Astrocyte (in vitro differentiated cells and primary cell): ENCODE measurements around the gene CCDC137. TPM values are rescaled to one million over a fixed set of nuclear protein-coding genes. Genes with fewer than 3 reads are reported as not detected.

Experiments used
- DNase-seq: peaks from one replicate; pipeline ENCODE4 v3.0.0-alpha.2; 2010; ENCODE audit warnings: low read depth
- FAIRE-seq: peaks from 2 replicates; lab custom pipeline; 2011; peaks lifted over from hg19 to GRCh38; lab: Jason Lieb, UNC
- H2AFZ ChIP-seq: 2 replicates; pipeline ENCODE4 v1.6.0; 2012; ENCODE audit warnings: low read depth, low read length, inconsistent platforms
- H3K27ac ChIP-seq: 2 replicates; pipeline ENCODE4 v1.5.1; 2011; ENCODE audit warnings: low read depth, low read length, inconsistent platforms
- H3K27me3 ChIP-seq: 2 replicates; pipeline ENCODE4 v1.6.0; 2011; ENCODE audit warnings: low read length, inconsistent platforms; ENCODE audit not compliant: insufficient read depth
- H3K36me3 ChIP-seq: 2 replicates; pipeline ENCODE4 v1.5.1; 2011; ENCODE audit warnings: low read length, inconsistent platforms; ENCODE audit not compliant: insufficient read depth
- H3K4me1 ChIP-seq: 2 replicates; pipeline ENCODE4 v1.5.1; 2011; ENCODE audit warnings: low read length, inconsistent platforms; ENCODE audit not compliant: insufficient read depth
- H3K4me2 ChIP-seq: 2 replicates; pipeline ENCODE4 v1.6.0; 2012; ENCODE audit warnings: low read length, inconsistent platforms
- H3K4me3 ChIP-seq: 2 replicates; pipeline ENCODE4 v1.5.1; 2011; ENCODE audit warnings: low read depth, mild to moderate bottlenecking, low read length, inconsistent platforms; ENCODE audit not compliant: insufficient read depth
- H3K79me2 ChIP-seq: 2 replicates; pipeline ENCODE4 v1.6.0; 2012; ENCODE audit warnings: mild to moderate bottlenecking, low read length, inconsistent platforms; ENCODE audit not compliant: insufficient read depth
- H3K9ac ChIP-seq: 2 replicates; pipeline ENCODE4 v1.6.0; 2012; ENCODE audit warnings: mild to moderate bottlenecking, low read length, inconsistent platforms
- H3K9me3 ChIP-seq: 2 replicates; pipeline ENCODE4 v1.5.1; 2012; ENCODE audit warnings: low read depth, mild to moderate bottlenecking, low read length, inconsistent platforms; ENCODE audit not compliant: insufficient read depth
- H4K20me1 ChIP-seq: 2 replicates; pipeline ENCODE4 v1.6.0; 2012; ENCODE audit warnings: low read length, inconsistent platforms; ENCODE audit not compliant: insufficient read depth
- H3K27ac Mint-ChIP-seq: one replicate; pipeline ENCODE4 v1.8.0; 2021; ENCODE audit warnings: mild to moderate bottlenecking, mixed read lengths; ENCODE audit not compliant: unreplicated experiment
- H3K27me3 Mint-ChIP-seq: one replicate; pipeline ENCODE4 v1.8.0; 2021; ENCODE audit warnings: low read depth, mixed read lengths; ENCODE audit not compliant: unreplicated experiment
- H3K36me3 Mint-ChIP-seq: one replicate; pipeline ENCODE4 v1.8.0; 2021; ENCODE audit warnings: low read depth, mixed read lengths; ENCODE audit not compliant: unreplicated experiment
- H3K4me1 Mint-ChIP-seq: one replicate; pipeline ENCODE4 v1.8.0; 2021; ENCODE audit warnings: low read depth, mixed read lengths; ENCODE audit not compliant: unreplicated experiment
- H3K4me3 Mint-ChIP-seq: one replicate; pipeline ENCODE4 v1.8.0; 2021; ENCODE audit warnings: mild to moderate bottlenecking, moderate library complexity, mixed read lengths; ENCODE audit not compliant: unreplicated experiment
- H3K9me3 Mint-ChIP-seq: one replicate; pipeline ENCODE4 v1.8.0; 2021; ENCODE audit warnings: mild to moderate bottlenecking, mixed read lengths; ENCODE audit not compliant: unreplicated experiment
- CTCF ChIP-seq: IDR thresholded peaks from 2 replicates; pipeline ENCODE4 v1.5.1; 2011; ENCODE audit warnings: low read depth, mild to moderate bottlenecking, inconsistent platforms, low read length, moderate library complexity; ENCODE audit not compliant: insufficient read depth
- EZH2 ChIP-seq: IDR thresholded peaks from 2 replicates; pipeline ENCODE4 v1.6.1; 2012; ENCODE audit warnings: mild to moderate bottlenecking, low read length, inconsistent platforms; ENCODE audit not compliant: insufficient read depth
- total RNA-seq: library from RNA; stranded (reverse); gene quantifications from 2 replicates; pipeline ENCODE4 v1.2.1, GENCODE V29; 2021

CCDC137 gene
- total RNA-seq, 1 donor from 2014 or later: 29.4 TPM

DNA sequence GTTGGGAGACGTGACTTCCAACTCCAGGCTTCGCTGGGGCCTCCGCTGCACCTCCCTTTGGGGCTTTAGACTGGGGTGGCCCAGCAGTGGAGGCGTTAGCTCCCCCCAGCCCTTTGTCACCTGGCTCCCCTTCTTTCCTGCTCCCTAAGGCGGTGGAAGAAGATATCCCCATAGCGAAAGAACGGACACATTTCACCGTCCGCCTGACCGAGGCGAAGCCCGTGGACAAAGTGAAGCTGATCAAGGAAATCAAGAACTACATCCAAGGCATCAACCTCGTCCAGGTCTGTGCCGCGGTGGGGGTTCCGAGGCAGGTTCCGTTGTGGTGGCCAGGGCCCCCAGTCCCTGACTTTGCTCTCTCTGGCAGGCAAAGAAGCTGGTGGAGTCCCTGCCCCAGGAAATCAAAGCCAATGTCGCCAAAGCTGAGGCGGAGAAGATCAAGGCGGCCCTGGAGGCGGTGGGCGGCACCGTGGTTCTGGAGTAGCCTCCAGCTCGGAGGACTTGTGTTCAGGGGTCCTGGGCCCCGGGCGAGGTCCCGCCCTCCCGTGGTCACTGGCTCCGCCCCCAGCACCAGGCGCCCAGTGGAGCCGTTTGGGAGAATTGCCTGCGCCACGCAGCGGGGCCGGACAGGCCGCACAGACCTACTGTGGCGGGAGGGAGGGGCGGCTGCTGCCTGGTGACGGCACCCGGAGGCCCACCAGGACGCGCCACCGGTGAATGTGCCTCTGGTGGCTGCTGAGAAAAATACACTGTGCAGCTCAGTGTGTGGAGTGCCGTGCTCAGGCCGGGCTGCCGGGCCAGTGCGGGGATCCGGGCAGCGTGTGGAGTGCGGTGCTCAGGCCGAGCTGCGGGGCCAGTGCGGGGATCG lies 40.5 kb downstream of the CCDC137 start:
- Histone ChIP-seq H3K27ac (no peak overlapping the region), H3K4me1 (peaks cover 36% of the 10 kb centered on the region), H2AFZ (no peak overlapping the region), H3K9ac (no peak overlapping the region), H3K4me2 (no peak overlapping the region), H3K27me3 (no peaks in the 10 kb centered on the region), H3K4me3 (no peak overlapping the region), H3K36me3 (peaks cover 6% of the 10 kb centered on the region), H3K79me2 (peaks cover 37% of the 10 kb centered on the region), H4K20me1 (peaks cover 52% of the 10 kb centered on the region), H3K9me3 (no peaks in the 10 kb centered on the region)
- Mint-ChIP-seq H3K4me1 (peaks cover 14% of the 10 kb centered on the region), H3K27ac (no peak overlapping the region), H3K36me3 (peaks cover 17% of the 10 kb centered on the region), H3K9me3 (no peaks in the 10 kb centered on the region), H3K27me3 (no peaks in the 10 kb centered on the region), H3K4me3 (no peak overlapping the region)
- DNase-seq (no peak), FAIRE-seq (no peak)
- TF ChIP-seq CTCF (no peak), EZH2 (no peak)

DNA sequence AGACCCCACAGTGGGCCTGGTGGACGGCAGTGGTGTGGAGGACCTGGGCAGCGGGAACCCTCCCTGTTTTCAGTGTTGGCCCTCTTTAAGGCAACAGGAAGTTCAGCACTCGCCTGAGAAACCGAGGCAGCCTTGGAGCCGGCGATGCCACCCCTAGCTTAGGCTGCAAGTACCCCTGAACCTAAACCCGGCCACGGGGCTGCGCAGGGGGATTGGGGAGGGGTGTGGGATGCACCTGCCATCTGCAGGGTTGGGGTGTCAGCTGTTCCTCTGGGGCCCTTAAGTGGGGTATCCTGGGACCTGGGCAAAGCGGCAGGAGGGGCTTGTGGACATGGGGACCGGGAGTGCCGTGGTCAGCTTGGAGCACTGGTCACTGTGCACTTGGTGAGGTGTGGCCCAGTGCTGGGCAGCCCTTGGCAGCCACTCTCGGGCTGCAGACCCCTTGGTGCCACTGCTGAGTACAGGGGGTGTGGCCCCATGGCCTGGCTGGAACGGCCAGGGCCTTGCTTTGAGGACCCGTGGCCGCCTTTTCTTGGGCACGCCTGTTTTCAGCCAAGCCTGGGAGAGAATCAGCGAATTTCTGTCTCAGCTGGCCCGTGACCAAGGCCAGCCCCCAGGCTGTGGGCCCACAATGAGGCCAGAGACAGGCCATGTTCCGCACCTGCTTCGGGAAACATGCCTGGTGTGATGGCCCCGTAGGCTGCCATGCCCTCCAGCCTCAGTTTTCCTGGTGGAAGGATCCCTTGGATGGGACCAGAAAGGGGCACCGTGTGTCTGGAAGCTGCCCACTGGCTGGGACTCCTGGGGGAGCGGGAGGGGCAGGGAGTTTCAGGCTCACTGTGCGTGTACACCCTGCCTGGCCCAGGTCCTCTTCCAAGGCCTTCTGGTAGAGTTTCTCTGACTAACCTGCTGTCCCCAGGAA lies 41.4 kb downstream of the CCDC137 start:
- DNase-seq (no peak), FAIRE-seq (no peak)
- peaks cover 33% of the 10 kb centered on the region for H3K79me2 ChIP-seq
- H3K9me3 Mint-ChIP-seq: no peaks in the 10 kb centered on the region
- H3K4me3 Mint-ChIP-seq: no peak overlapping the region
- H2AFZ ChIP-seq: no peak overlapping the region
- no peaks in the 10 kb centered on the region for H3K27me3 ChIP-seq
- H3K27ac Mint-ChIP-seq: no peak overlapping the region
- no peak for TF ChIP-seq CTCF
- no peak for TF ChIP-seq EZH2
- peaks cover 12% of the 10 kb centered on the region for H3K4me1 Mint-ChIP-seq
- H3K4me2 ChIP-seq: no peak overlapping the region
- H4K20me1 ChIP-seq: peaks cover 51% of the 10 kb centered on the region
- no peaks in the 10 kb centered on the region for H3K27me3 Mint-ChIP-seq
- H3K9me3 ChIP-seq: no peaks in the 10 kb centered on the region
- peaks cover 5% of the 10 kb centered on the region for H3K36me3 ChIP-seq
- no peak overlapping the region for H3K27ac ChIP-seq
- peaks cover 37% of the 10 kb centered on the region for H3K4me1 ChIP-seq
- no peak overlapping the region for H3K9ac ChIP-seq
- no peak overlapping the region for H3K4me3 ChIP-seq
- H3K36me3 Mint-ChIP-seq: peaks cover 14% of the 10 kb centered on the region
